Heart right ventricle (tissue), 16 donors: ENCODE data around the gene SCAF1. TPM values are rescaled to one million over a fixed set of nuclear protein-coding genes. Genes with fewer than 3 reads are reported as not detected.
A peak's percentile ranks its signal among the peaks of the same experiment; 100 is the strongest.
"Not testable (repeated sequence)": the region's sequence is repeated elsewhere in the genome, so short reads cannot be mapped to it uniquely, and the experiment has no call there.

Experiments
- ATAC-seq, 8 donors: fragments of 200-7000 bp; cut with Tn5 transposase; one replicate each; pipeline ENCODE4 v1.9.1; 2020; ENCODE audit warnings: mild to moderate bottlenecking in 8 of 8, moderate library complexity in 8 of 8, moderate number of reproducible peaks in 1 of 8
- DNase-seq, 2 donors: peaks; one replicate each; pipeline ENCODE4 v3.0.0-alpha.2; 2020
- H3K27ac ChIP-seq, 10 donors: fragments of 200-600 bp; sonication (generic) in 2 of 10; one replicate each; pipeline versions ENCODE4 v1.5.0 to v1.8.0; 2020 to 2022; ENCODE audit warnings: mild to moderate bottlenecking in 3 of 10
- H3K27me3 ChIP-seq, 7 donors: fragments of 200-600 bp; one replicate each; pipeline ENCODE4 v1.8.0; 2021 to 2022; ENCODE audit warnings: mild to moderate bottlenecking in 2 of 7
- H3K36me3 ChIP-seq, 9 donors: fragments of 200-600 bp; sonication (generic) in 1 of 9; one replicate each; pipeline versions ENCODE4 v1.5.0 to v1.8.0; 2020 to 2022; ENCODE audit warnings: mild to moderate bottlenecking in 2 of 9
- H3K4me1 ChIP-seq, 9 donors: fragments of 200-600 bp; sonication (generic) in 1 of 9; one replicate each; pipeline versions ENCODE4 v1.5.0 to v1.8.0; 2020 to 2022; ENCODE audit warnings: mild to moderate bottlenecking in 4 of 9
- H3K4me3 ChIP-seq, 10 donors: fragments of 200-600 bp; sonication (generic) in 2 of 10; one replicate each; pipeline versions ENCODE4 v1.5.0 to v1.8.0; 2020 to 2022; ENCODE audit warnings: mild to moderate bottlenecking in 7 of 10, moderate library complexity in 2 of 10
- H3K9me3 ChIP-seq, 11 donors: fragments of 200-600 bp in 10 of 11; sonication (generic) in 2 of 11; one replicate each; pipeline versions ENCODE4 v1.5.0 to v1.8.0; 2013 to 2022; ENCODE audit warnings: mild to moderate bottlenecking in 2 of 11, control low read depth in 1 of 11, moderate library complexity in 1 of 11
- CTCF ChIP-seq, 9 donors: fragments of 200-600 bp; sonication (generic) in 2 of 9; IDR thresholded peaks; one replicate each; pipeline versions ENCODE4 v1.5.0 to v1.8.0; 2021 to 2022; ENCODE audit warnings: antibody characterized with exemption in 9 of 9, mild to moderate bottlenecking in 5 of 9, moderate library complexity in 1 of 9
- WGBS, 2 donors: extraction: QIAGEN DNeasy Blood & Tissue Kit; methylation state at CpG; one replicate each; pipeline ENCODE4 v1.1.7; 2013; ENCODE audit warnings: inconsistent platforms in 1 of 2; 5-methylcytosine and 5-hydroxymethylcytosine counted together
- intact Hi-C, 10 donors: fragments of 100-400 bp; cut with DNase I; formaldehyde crosslinking; loops; one replicate each; pipeline versions ENCODE4 v1.11.1 to v1.14.2; 2022
- polyA plus RNA-seq, 2 donors: library from polyadenylated mRNA; stranded (reverse); fragments of 200-250 nt; gene quantifications; one replicate each; pipeline ENCODE4 v1.2.3, GENCODE V29; 2013
- total RNA-seq, 10 donors: library from RNA; stranded (reverse); fragmentation: NEBNext Ultra II Directional in 3 of 10; extraction: Animal tissue kit (Norgen Biotek cat#: 25700) in 3 of 10; gene quantifications; one replicate each; pipeline versions ENCODE4 v1.2.1 to v1.2.4, GENCODE V29; 2021 to 2023
- donor health status: Arrhythmogenic right ventricular cardiomyopathy.
- donor health status: ischemic (EF 13 %, LVEDD 7.1; RV severe dilation, severe dysfunction).
- donor health status: healthy with polysubstance abuse.
- donor health status: DM: no; HTN: yes; CAD: no.
- donor health status: DM: no; HTN: no; CAD: no.
- donor health status: ischemic (EF 25% LVEDD 6.9; RV normal size, moderate dysfunction).
- donor health status: ischemic (EF 25% LVEDD 5.7; RV mildly dilated, moderate dysfunction).
- donor health status: healthy.
- donor health status: DM: yes; HTN: yes; CAD: no.
- donor health status: Ischemic cardiomyopathy.
- donor health status: ischemic (EF 35%, LVEDD 5.7; RV mildly dilated, moderate dysfunction).
- donor health status: nonischemic (EF 11% LVEDD 7.7; RV severe dilation, severe dysfunction).
- donor health status: DM: yes; HTN: yes; CAD: no.
- donor health status: PGD.
- donor health status: ischemic (EF 29% LVEDD 5.4; RV normal size, mild dysfunction).
- donor health status: nonischemic (EF 23%, LVEDD 6.1; RV moderate dilation, normal function).

The SCAF1 gene
- total and polyA plus RNA-seq, 12 donors: 20.2 to 60.5 (median 44.8) TPM

GRCh38 chr19:49632576-49632975 lies 9.4 kb upstream of the SCAF1 start:
- Histone ChIP-seq H3K4me1 (peaks cover 5 to 54% (median 30%) of the 10 kb centered on the region in 9 donors), H3K27ac (no peak overlapping the region), H3K27me3 (no peaks in the 10 kb centered on the region), H3K36me3 (peaks cover 0 to 33% (median 3%) of the 10 kb centered on the region in 9 donors), H3K9me3 (no peaks in the 10 kb centered on the region), H3K4me3 (no peak overlapping the region)
- DNase-seq (no peak), ATAC-seq (no peak)
- intact Hi-C loops: no loop called here
- TF ChIP-seq CTCF (IDR thresholded peaks at IDR 0.05): no peak
- WGBS, 2 donors: 96 to 99% methylated on average over 5 of the region's 5 CpGs

GRCh38 chr19:49633273-49633672 lies 8.7 kb upstream of the SCAF1 start:
- H3K9me3 ChIP-seq, H3K27ac ChIP-seq, intact Hi-C loops, H3K4me3 ChIP-seq, DNase-seq, H3K27me3 ChIP-seq, ATAC-seq: not testable (repeated sequence)
- 69 to 72% methylated on average over 9 of the region's 9 CpGs for WGBS, 2 donors
- Histone ChIP-seq H3K4me1 (peaks cover 5 to 61% (median 33%) of the 10 kb centered on the region in 9 donors), H3K36me3 (peaks cover 0 to 28% (median 3%) of the 10 kb centered on the region in 9 donors)

GRCh38 chr19:49635530-49636232 lies 6.3 kb upstream of the SCAF1 start:
- no peak overlapping the region for H3K4me3 ChIP-seq
- ATAC-seq: no peak
- intact Hi-C loops: loop anchor here in 3 of 10 donors (5.0 kb wide), 1 partner anchor 43 kb away; the partner anchor contains the start of gene PRR12 (in 3 of the 3)
- H3K4me1 ChIP-seq: peaks cover 4 to 62% (median 43%) of the 10 kb centered on the region in 9 donors
- no peak for DNase-seq
- H3K36me3 ChIP-seq: peaks cover 0 to 24% (median 3%) of the 10 kb centered on the region in 9 donors
- H3K27ac ChIP-seq: peak overlapping the region in 9 of 10 donors; percentile 14 to 66 (median 55)
- no peak for TF ChIP-seq CTCF (IDR thresholded peaks at IDR 0.05)
- 41% methylated on average over 24 of the region's 24 CpGs for WGBS, 2 donors
- H3K9me3 ChIP-seq: no peaks in the 10 kb centered on the region
- no peaks in the 10 kb centered on the region for H3K27me3 ChIP-seq

- H3K9me3 ChIP-seq: no peaks in the 10 kb centered on the region
- no peak for DNase-seq
- WGBS, 2 donors: 79% methylated on average over 30 of the region's 30 CpGs
- H3K27ac ChIP-seq: peak overlapping the region in 5 of 10 donors; percentile 32 to 99 (median 65)
- peaks cover 4 to 60% (median 44%) of the 10 kb centered on the region in 9 donors for H3K4me1 ChIP-seq
- ATAC-seq: no peak
- H3K27me3 ChIP-seq: no peaks in the 10 kb centered on the region
- H3K36me3 ChIP-seq: peaks cover 0 to 24% (median 3%) of the 10 kb centered on the region in 9 donors
- no peak overlapping the region for H3K4me3 ChIP-seq
- TF ChIP-seq CTCF (IDR thresholded peaks at IDR 0.05): no peak
- intact Hi-C loops: loop anchor here in 3 of 10 donors (5.0 kb wide), 1 partner anchor 44 kb away; the partner anchor contains the start of gene PRR12 (in 3 of the 3)
Observed at GRCh38 chr19:49636233-49636932, 5.6 kb upstream of the SCAF1 start.
